ENCODE results near the gene CLSTN2.

The CLSTN2 gene

GRCh38 chr3:140332131-140332530, 397.1 kb downstream of the CLSTN2 start:
- Histone ChIP-seq H3K4me2 (ENCODE audit: low read depth, low read length) (no peak overlapping the region), H2AFZ (ENCODE audit: low read length) (no peak overlapping the region), H3K27me3 (replicated peaks; ENCODE audit: insufficient read depth, low read length) (no peaks in the 10 kb centered on the region), H3K9ac (ENCODE audit: low read length) (no peak overlapping the region), H3F3A (ENCODE audit: insufficient read depth, low read length) (no peaks in the 10 kb centered on the region), H3K9me2 (replicated peaks; ENCODE audit: insufficient read depth, low read length) (no peaks in the 10 kb centered on the region), H3K27ac (ENCODE audit: low read length) (no peak overlapping the region), H3K36me3 (replicated peaks; ENCODE audit: insufficient read depth, low read length) (no peaks in the 10 kb centered on the region), H3K79me2 (ENCODE audit: low read length) (no peaks in the 10 kb centered on the region), H3K4me3 (ENCODE audit: low read length) (no peak overlapping the region), H3K4me1 (ENCODE audit: low read length) (no peaks in the 10 kb centered on the region), H3K9me3 (replicated peaks; ENCODE audit: insufficient read depth, low read length) (no peaks in the 10 kb centered on the region), H4K20me1 (ENCODE audit: insufficient read depth, low read length) (no peaks in the 10 kb centered on the region)
- TF ChIP-seq EZH2 (optimal IDR thresholded peaks at IDR 0.05; ENCODE audit: low read depth, low read length) (no peak), EZH2phosphoT487 (IDR thresholded peaks at IDR 0.05; ENCODE audit: low read length) (no peak)
- DNase-seq, result no peak

GRCh38 chr3:140334132-140334929, 399.3 kb downstream of the CLSTN2 start:
- Histone ChIP-seq H3K4me1 (ENCODE audit: low read length) (no peaks in the 10 kb centered on the region), H3F3A (ENCODE audit: insufficient read depth, low read length) (no peaks in the 10 kb centered on the region), H3K27ac (ENCODE audit: low read length) (no peak overlapping the region), H3K4me3 (ENCODE audit: low read length) (no peak overlapping the region), H3K9ac (ENCODE audit: low read length) (no peak overlapping the region), H4K20me1 (ENCODE audit: insufficient read depth, low read length) (no peaks in the 10 kb centered on the region), H3K36me3 (replicated peaks; ENCODE audit: insufficient read depth, low read length) (no peaks in the 10 kb centered on the region), H3K79me2 (ENCODE audit: low read length) (no peaks in the 10 kb centered on the region), H2AFZ (ENCODE audit: low read length) (no peak overlapping the region), H3K27me3 (replicated peaks; ENCODE audit: insufficient read depth, low read length) (no peaks in the 10 kb centered on the region), H3K9me3 (replicated peaks; ENCODE audit: insufficient read depth, low read length) (no peaks in the 10 kb centered on the region), H3K4me2 (ENCODE audit: low read depth, low read length) (no peak overlapping the region), H3K9me2 (replicated peaks; ENCODE audit: insufficient read depth, low read length) (no peaks in the 10 kb centered on the region)
- DNase-seq, result no peak
- TF ChIP-seq CTCF (IDR thresholded peaks at IDR 0.05; ENCODE audit: low read length), result no peak
- TF ChIP-seq EZH2 (optimal IDR thresholded peaks at IDR 0.05; ENCODE audit: low read depth, low read length), result no peak
- no peak for TF ChIP-seq EZH2phosphoT487 (IDR thresholded peaks at IDR 0.05; ENCODE audit: low read length)

- H3K79me2 ChIP-seq (ENCODE audit: low read length), result no peaks in the 10 kb centered on the region
- H3K27me3 ChIP-seq (replicated peaks; ENCODE audit: insufficient read depth, low read length), result no peaks in the 10 kb centered on the region
- H3K4me3 ChIP-seq (ENCODE audit: low read length), result no peak overlapping the region
- H3K27ac ChIP-seq (ENCODE audit: low read length), result no peak overlapping the region
- H3K9ac ChIP-seq (ENCODE audit: low read length), result no peak overlapping the region
- no peaks in the 10 kb centered on the region for H3F3A ChIP-seq (ENCODE audit: insufficient read depth, low read length)
- no peak overlapping the region for H2AFZ ChIP-seq (ENCODE audit: low read length)
- no peaks in the 10 kb centered on the region for H3K9me3 ChIP-seq (replicated peaks; ENCODE audit: insufficient read depth, low read length)
- no peak for DNase-seq
- no peak for TF ChIP-seq CTCF (IDR thresholded peaks at IDR 0.05; ENCODE audit: low read length)
- no peak for TF ChIP-seq EZH2 (optimal IDR thresholded peaks at IDR 0.05; ENCODE audit: low read depth, low read length)
- H3K9me2 ChIP-seq (replicated peaks; ENCODE audit: insufficient read depth, low read length), result no peaks in the 10 kb centered on the region
- H3K4me1 ChIP-seq (ENCODE audit: low read length), result no peaks in the 10 kb centered on the region
- H4K20me1 ChIP-seq (ENCODE audit: insufficient read depth, low read length), result no peaks in the 10 kb centered on the region
- no peaks in the 10 kb centered on the region for H3K36me3 ChIP-seq (replicated peaks; ENCODE audit: insufficient read depth, low read length)
- no peak overlapping the region for H3K4me2 ChIP-seq (ENCODE audit: low read depth, low read length)
Observed at GRCh38 chr3:140336465-140336864, 401.5 kb downstream of the CLSTN2 start.

- H3K27me3 ChIP-seq (replicated peaks; ENCODE audit: insufficient read depth, low read length), result no peaks in the 10 kb centered on the region
- TF ChIP-seq EZH2 (optimal IDR thresholded peaks at IDR 0.05; ENCODE audit: low read depth, low read length), result no peak
- no peak for TF ChIP-seq EZH2phosphoT487 (IDR thresholded peaks at IDR 0.05; ENCODE audit: low read length)
- TF ChIP-seq CTCF (IDR thresholded peaks at IDR 0.05; ENCODE audit: low read length), result no peak
Observed at GRCh38 chr3:140338916-140339315, 403.9 kb downstream of the CLSTN2 start.

More at GRCh38 chr3:140338916-140339315, 403.9 kb downstream of the CLSTN2 start:
- Histone ChIP-seq H3K9ac (ENCODE audit: low read length) (no peak overlapping the region), H3K9me3 (replicated peaks; ENCODE audit: insufficient read depth, low read length) (no peaks in the 10 kb centered on the region), H2AFZ (ENCODE audit: low read length) (no peak overlapping the region), H3K79me2 (ENCODE audit: low read length) (no peaks in the 10 kb centered on the region), H3K4me2 (ENCODE audit: low read depth, low read length) (no peak overlapping the region), H4K20me1 (ENCODE audit: insufficient read depth, low read length) (no peaks in the 10 kb centered on the region), H3K36me3 (replicated peaks; ENCODE audit: insufficient read depth, low read length) (no peaks in the 10 kb centered on the region), H3F3A (ENCODE audit: insufficient read depth, low read length) (no peaks in the 10 kb centered on the region), H3K4me1 (ENCODE audit: low read length) (no peaks in the 10 kb centered on the region), H3K9me2 (replicated peaks; ENCODE audit: insufficient read depth, low read length) (no peaks in the 10 kb centered on the region), H3K27ac (ENCODE audit: low read length) (no peak overlapping the region), H3K4me3 (ENCODE audit: low read length) (no peak overlapping the region)
- no peak for DNase-seq

All from MM.1S (cell line).